ENCODE results near the gene TFR2.

DNA sequence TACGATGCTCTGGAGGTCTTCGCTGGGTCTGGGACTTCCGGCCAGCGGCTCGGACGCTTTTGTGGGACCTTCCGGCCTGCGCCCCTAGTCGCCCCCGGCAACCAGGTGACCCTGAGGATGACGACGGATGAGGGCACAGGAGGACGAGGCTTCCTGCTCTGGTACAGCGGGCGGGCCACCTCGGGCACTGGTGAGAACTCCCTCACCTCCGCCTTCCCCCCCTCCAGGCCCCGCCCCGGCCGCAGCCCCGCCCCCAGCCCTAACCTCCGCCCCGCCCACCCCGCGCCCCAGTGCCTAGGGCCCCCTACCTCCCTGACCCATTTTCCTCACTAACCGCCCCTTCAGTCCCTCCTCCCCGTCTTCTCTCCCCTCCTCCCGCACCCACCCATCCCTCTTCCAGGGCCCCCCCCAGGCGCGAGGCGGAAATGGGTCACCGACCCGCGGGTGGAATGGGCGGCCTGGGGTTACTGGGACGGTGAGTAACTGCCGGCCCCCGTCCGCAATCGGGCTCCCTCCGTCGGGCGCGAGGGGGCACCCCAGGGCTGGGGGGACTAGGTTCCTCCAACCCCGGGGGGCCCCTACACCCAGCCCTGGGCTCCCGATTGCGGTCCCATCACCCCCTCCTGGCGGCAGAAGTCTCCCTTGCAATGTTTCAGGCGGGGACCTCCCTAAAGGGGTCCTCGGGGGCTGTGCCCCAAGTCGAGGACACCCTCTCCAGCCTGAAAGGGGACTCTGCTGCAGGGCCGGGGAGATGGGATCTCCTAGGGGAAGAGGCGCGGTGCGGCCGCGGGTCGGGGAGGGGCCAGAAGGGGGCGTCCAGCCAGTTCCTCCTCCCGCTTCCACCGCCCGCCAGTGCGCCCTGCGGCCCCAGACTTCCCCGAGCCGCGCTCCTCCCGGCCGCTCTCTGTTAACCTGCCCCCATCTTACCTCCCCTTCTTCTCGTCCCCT, 37.0 kb downstream of the TFR2 start:
- TF ChIP-seq TAF1 (IDR thresholded peaks at IDR 0.05; ENCODE audit: borderline replicate concordance, insufficient read depth, low read length) (no peak), POLR2AphosphoS5 (IDR thresholded peaks at IDR 0.05; ENCODE audit: low read depth, low read length) (peak; percentile 61; the same call in 1 of the 2 replicates), SIN3A (IDR thresholded peaks at IDR 0.05; ENCODE audit: borderline replicate concordance, insufficient read depth, low read length) (no peak)

Measured in PFSK-1 (cell line).